OCI-M2 (cell line): Measurements from ENCODE around the gene S100A10.

Source experiments
- DNase-seq: peaks from one replicate; lab custom pipeline; 2025; ENCODE audit not compliant: unreplicated experiment; lab: John Stamatoyannopoulos, UW

The S100A10 gene

GRCh38 chr1:151988405-151988923 is 5.2 kb downstream of the S100A10 start:
- no peak for DNase-seq

- no peak for DNase-seq
Observed at GRCh38 chr1:151986501-151987190, 7.0 kb downstream of the S100A10 start.

GRCh38 chr1:151985768-151986167 is 7.9 kb downstream of the S100A10 start:
- DNase-seq = no peak

GRCh38 chr1:151985270-151985669 is 8.4 kb downstream of the S100A10 start:
- DNase-seq = no peak

GRCh38 chr1:151984313-151984956 is 9.2 kb downstream of the S100A10 start:
- no peak for DNase-seq

GRCh38 chr1:151982300-151983005 is 11.2 kb downstream of the S100A10 start:
- DNase-seq = no peak

GRCh38 chr1:151981178-151981525 is 12.5 kb downstream of the S100A10 start:
- no peak for DNase-seq

- no peak for DNase-seq
Observed at GRCh38 chr1:151980287-151981177, 13.1 kb downstream of the S100A10 start.

- DNase-seq = no peak
Observed at GRCh38 chr1:151978922-151979321, 14.7 kb downstream of the S100A10 start.

- DNase-seq = no peak
Observed at GRCh38 chr1:151977662-151978230, 15.9 kb downstream of the S100A10 start.

GRCh38 chr1:151976858-151977257 is 16.8 kb downstream of the S100A10 start:
- no peak for DNase-seq

- peak; percentile 22 for DNase-seq
Observed at GRCh38 chr1:151976015-151976343, 17.7 kb downstream of the S100A10 start.

GRCh38 chr1:151975311-151976014 is 18.2 kb downstream of the S100A10 start:
- DNase-seq = no peak

GRCh38 chr1:151972542-151973248 is 21.0 kb downstream of the S100A10 start:
- no peak for DNase-seq

GRCh38 chr1:151970626-151971025 is 23.0 kb downstream of the S100A10 start:
- no peak for DNase-seq

- DNase-seq = no peak
Observed at GRCh38 chr1:151970128-151970527, 23.5 kb downstream of the S100A10 start.

- no peak for DNase-seq
Observed at GRCh38 chr1:151968791-151969399, 24.8 kb downstream of the S100A10 start.

- DNase-seq = no peak
Observed at GRCh38 chr1:151968058-151968457, 25.6 kb downstream of the S100A10 start.

GRCh38 chr1:151967091-151967490 is 26.6 kb downstream of the S100A10 start:
- DNase-seq = no peak
